ENCODE results near the gene HOXB7. TPM values are rescaled to one million over a fixed set of nuclear protein-coding genes. Genes with fewer than 3 reads are reported as not detected.

The HOXB7 gene
- total RNA-seq, 1 donor from 2014 or later = 0.16 TPM

DNA sequence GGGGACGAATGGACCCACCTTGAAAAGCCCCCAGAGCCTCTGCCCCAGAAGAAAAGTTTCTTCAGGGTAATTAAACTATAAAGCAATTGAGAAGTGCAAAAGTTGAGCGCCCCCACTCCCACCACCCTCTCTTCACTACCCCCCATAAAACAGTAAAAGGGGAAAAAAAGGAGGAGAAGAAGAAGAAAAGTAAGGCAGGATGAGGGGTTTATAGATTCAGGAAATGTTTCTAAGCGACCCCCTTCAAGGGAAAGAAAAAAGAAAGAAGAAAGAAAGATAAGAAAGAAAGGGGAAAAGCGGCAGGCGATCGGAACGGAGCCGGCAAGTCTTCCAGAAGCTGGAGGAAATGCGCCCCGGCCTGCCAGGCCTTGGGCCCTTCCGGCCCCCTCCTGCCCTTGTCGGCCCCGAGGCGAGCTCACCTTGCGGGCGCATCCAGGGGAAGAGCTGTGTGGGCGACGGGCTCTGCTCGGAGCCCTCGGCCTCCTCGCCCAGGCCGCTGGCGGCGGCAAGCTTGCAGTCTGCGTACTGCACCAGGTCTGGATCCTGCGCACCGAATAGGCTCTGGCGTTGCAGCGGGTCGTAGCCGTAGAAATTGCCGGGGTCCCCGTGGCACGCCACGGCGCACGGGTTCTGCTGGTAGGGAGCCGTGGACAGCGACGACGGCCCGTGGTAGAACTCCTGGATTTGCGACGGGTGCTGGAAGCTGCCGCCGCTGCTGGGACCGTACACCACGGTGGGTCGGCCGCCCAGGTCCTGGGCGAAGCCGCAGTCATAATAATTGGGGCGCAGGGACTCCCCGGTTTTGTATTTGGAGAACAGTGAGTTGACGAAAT, 3.3 kb upstream of the HOXB7 start:
- Histone ChIP-seq H3K27ac (replicated peaks) (no peak overlapping the region), H3K4me3 (peak overlapping the region; percentile 35), H3K27me3 (ENCODE audit: low read depth) (peaks cover 100% of the 10 kb centered on the region), H3K36me3 (no peaks in the 10 kb centered on the region), H3K9me3 (replicated peaks) (no peaks in the 10 kb centered on the region), H3K4me1 (peaks cover 61% of the 10 kb centered on the region)
- DNase-seq = no peak
- intact Hi-C loops (cut with micrococcal nuclease) = loop anchor here (10.0 kb wide), 1 partner anchor 279 kb away; no protein-coding TSS in a partner anchor
- TF ChIP-seq, protein P1, sequence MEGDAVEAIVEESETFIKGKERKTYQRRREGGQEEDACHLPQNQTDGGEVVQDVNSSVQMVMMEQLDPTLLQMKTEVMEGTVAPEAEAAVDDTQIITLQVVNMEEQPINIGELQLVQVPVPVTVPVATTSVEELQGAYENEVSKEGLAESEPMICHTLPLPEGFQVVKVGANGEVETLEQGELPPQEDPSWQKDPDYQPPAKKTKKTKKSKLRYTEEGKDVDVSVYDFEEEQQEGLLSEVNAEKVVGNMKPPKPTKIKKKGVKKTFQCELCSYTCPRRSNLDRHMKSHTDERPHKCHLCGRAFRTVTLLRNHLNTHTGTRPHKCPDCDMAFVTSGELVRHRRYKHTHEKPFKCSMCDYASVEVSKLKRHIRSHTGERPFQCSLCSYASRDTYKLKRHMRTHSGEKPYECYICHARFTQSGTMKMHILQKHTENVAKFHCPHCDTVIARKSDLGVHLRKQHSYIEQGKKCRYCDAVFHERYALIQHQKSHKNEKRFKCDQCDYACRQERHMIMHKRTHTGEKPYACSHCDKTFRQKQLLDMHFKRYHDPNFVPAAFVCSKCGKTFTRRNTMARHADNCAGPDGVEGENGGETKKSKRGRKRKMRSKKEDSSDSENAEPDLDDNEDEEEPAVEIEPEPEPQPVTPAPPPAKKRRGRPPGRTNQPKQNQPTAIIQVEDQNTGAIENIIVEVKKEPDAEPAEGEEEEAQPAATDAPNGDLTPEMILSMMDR (IDR thresholded peaks at IDR 0.05; ENCODE audit: borderline replicate concordance) = no peak

DNA sequence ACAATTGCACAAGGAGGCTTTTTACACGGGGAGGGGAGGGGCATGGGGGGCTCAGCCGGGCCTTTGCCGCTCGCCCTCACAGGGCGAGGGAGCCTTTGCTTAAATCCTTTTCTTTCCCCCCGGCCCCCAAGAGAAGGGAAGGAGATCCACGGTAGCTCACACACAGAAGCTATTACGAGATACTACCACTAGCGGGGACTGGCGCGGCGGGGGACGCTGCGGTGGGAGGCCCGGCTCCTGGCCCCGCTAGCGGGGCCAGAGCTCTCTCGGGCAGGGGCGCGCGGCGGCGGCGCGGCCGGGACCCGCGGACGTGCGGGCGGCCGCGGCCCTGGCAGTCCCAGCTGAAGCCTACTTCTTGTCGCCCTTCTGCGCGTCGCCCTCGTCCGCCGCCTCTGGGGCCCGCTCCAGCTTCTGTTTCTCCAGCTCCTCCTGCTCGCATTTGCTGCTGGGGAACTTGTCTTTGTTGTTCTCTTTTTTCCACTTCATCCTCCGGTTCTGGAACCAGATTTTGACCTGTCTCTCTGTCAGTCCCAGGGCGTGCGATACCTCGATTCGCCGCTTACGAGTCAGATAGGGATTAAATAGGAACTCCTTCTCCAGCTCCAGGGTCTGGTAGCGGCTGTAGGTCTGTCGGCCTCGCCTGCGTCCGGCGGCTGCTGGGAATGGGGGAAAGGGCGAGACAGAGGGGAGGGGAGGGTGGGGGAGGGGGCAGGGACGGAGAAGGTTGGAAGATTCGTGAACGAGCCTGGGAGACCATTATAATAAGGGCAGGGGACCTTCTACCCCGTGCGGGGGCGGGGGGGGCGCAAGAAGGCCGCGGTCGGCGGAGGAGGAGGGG, 2.3 kb upstream of the HOXB7 start:
- H3K4me1 ChIP-seq = peaks cover 57% of the 10 kb centered on the region
- peak overlapping the region; percentile 63 for H3K4me3 ChIP-seq
- intact Hi-C loops (cut with micrococcal nuclease) = loop anchor here (10.0 kb wide), 1 partner anchor 278 kb away; no protein-coding TSS in a partner anchor
- H3K9me3 ChIP-seq (replicated peaks) = no peaks in the 10 kb centered on the region
- DNase-seq = no peak
- peaks cover 100% of the 10 kb centered on the region for H3K27me3 ChIP-seq (ENCODE audit: low read depth)
- TF ChIP-seq, protein P1 (IDR thresholded peaks at IDR 0.05; ENCODE audit: borderline replicate concordance) = peak; percentile 46
- H3K36me3 ChIP-seq = no peaks in the 10 kb centered on the region
- H3K27ac ChIP-seq (replicated peaks) = peak overlapping the region; percentile 23

DNA sequence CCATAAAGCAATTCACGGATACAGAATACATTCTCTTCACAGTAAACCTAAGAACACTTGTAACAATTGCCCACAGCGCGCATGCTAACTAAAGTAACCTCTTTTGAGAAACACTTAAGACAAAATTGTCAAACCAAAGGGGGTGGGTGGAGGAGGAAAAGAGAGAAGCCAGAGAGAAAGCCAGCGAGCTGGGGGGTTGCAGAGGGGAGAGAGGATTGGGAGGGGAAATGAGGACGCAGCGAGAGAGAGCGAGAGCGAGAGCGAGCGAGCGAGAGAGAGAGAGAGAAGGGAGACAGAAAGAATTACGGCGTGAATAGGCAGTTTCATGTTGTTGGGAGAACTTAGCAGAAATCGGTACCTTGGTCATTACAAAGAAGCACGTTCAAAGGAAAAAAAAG, 1.6 kb upstream of the HOXB7 start:
- no peak overlapping the region for H3K27ac ChIP-seq (replicated peaks)
- peak overlapping the region; percentile 63 for H3K4me3 ChIP-seq
- TF ChIP-seq, protein P1 (IDR thresholded peaks at IDR 0.05; ENCODE audit: borderline replicate concordance) = no peak
- no peak for DNase-seq
- H3K27me3 ChIP-seq (ENCODE audit: low read depth) = peaks cover 100% of the 10 kb centered on the region
- H3K9me3 ChIP-seq (replicated peaks) = no peaks in the 10 kb centered on the region
- no peaks in the 10 kb centered on the region for H3K36me3 ChIP-seq
- peaks cover 51% of the 10 kb centered on the region for H3K4me1 ChIP-seq
- intact Hi-C loops (cut with micrococcal nuclease) = loop anchor here (10.0 kb wide), 1 partner anchor 278 kb away; no protein-coding TSS in a partner anchor

DNA sequence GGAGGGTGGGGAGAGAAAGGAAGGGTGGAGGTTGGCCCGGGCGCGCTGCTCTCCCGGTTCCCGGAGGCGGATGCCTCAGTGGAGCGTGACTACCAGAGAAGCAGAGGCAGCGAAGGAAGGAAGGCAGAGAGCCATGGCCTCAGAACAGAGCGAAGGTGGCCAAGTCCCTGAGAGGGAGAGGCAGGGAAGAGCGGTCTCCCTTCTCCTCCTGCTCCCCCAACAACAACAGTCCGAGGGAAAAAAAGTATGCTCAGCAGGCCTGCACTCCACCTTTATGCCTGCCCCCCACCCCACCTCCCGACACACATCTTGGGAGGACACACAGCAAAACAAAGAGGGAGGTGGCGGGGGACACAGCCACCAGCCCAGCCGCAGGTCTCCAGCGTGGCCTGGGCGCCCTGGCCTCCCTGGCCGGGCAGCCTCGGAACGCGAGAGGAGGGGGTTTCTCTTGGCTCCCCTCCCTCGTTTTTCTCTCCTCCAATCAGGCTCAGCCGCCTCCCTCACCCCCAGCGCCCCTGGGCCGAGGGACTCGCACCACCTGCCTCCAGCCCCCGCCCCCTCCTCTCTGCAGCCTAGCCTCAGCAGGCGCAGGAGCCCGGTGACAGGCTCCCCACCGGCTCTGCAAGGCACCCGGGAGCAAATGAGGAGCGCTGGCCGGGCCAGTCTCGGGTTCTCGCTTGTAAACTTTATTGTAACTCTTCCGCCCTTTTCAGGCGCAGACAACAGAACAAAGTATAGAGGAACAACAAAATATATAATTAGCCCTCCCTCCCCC, 1.1 kb upstream of the HOXB7 start:
- H3K36me3 ChIP-seq = no peaks in the 10 kb centered on the region
- intact Hi-C loops (cut with micrococcal nuclease) = loop anchor here (10.0 kb wide), 1 partner anchor 277 kb away; no protein-coding TSS in a partner anchor
- peak overlapping the region; percentile 62 for H3K27ac ChIP-seq (replicated peaks)
- peaks cover 100% of the 10 kb centered on the region for H3K27me3 ChIP-seq (ENCODE audit: low read depth)
- TF ChIP-seq, protein P1 (IDR thresholded peaks at IDR 0.05; ENCODE audit: borderline replicate concordance) = no peak
- H3K9me3 ChIP-seq (replicated peaks) = no peaks in the 10 kb centered on the region
- H3K4me3 ChIP-seq = peak overlapping the region; percentile 63
- no peak for DNase-seq
- H3K4me1 ChIP-seq = peaks cover 50% of the 10 kb centered on the region

DNA sequence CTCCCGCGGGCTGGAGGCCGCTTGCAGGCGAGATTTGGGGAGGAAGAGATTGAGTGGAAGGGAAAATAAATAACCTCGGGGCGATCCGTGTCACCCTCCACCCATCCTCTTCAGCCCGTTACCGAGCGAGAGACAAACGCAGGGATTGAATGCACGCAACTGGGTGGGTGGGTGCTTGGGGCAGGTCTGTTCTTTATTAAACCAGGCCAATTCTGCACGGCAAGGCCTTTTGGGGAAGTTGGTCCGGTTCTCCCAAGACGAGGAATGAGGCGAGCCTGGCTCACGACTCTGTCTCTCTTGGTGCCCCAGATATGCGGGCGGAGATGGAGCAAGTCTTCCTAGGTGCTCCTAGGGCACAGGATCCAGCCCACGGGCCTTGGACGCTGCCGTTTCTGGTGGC, 396 bp upstream of the HOXB7 start:
- TF ChIP-seq, protein P1 (IDR thresholded peaks at IDR 0.05; ENCODE audit: borderline replicate concordance) = no peak
- Histone ChIP-seq H3K4me1 (peaks cover 50% of the 10 kb centered on the region), H3K27me3 (ENCODE audit: low read depth) (peaks cover 100% of the 10 kb centered on the region), H3K4me3 (peak overlapping the region; percentile 63), H3K27ac (replicated peaks) (peak overlapping the region; percentile 62), H3K9me3 (replicated peaks) (no peaks in the 10 kb centered on the region), H3K36me3 (no peaks in the 10 kb centered on the region)
- intact Hi-C loops (cut with micrococcal nuclease) = loop anchor here (10.0 kb wide), 1 partner anchor 276 kb away; no protein-coding TSS in a partner anchor
- no peak for DNase-seq

Measured in left ventricle myocardium inferior (tissue), 1 donor.